ENCODE measurements around the gene SCNN1A.

Gene SCNN1A

GRCh38 chr12:6333029-6333428, 42.3 kb downstream of the SCNN1A start:
- H2AK5ac ChIP-seq (ENCODE audit: low read length) = no peak overlapping the region
- no peak for DNase-seq
- peaks cover 16% of the 10 kb centered on the region for H3K79me2 ChIP-seq (ENCODE audit: control insufficient read depth, insufficient read depth, low read length, poor library complexity)
- H3K4me1 ChIP-seq (ENCODE audit: control insufficient read depth in 1 of 2, insufficient read depth in 2 of 2, low read length in 2 of 2) = peaks cover 22 to 23% of the 10 kb centered on the region in 2 experiments
- no peak overlapping the region for H2BK120ac ChIP-seq (ENCODE audit: insufficient read depth, low read length, poor library complexity)
- no CpG with 5 or more reads among the region's 9 CpGs for WGBS (ENCODE audit: extremely low coverage, insufficient coverage, insufficient read length)
- no peak overlapping the region for H3K18ac ChIP-seq (ENCODE audit: low read length)
- H3K4ac ChIP-seq (ENCODE audit: low read depth, low read length) = no peak overlapping the region
- no peak overlapping the region for H4K91ac ChIP-seq (ENCODE audit: low read depth, low read length)
- no peak overlapping the region for H3K27ac ChIP-seq (ENCODE audit: low read depth, low read length)
- no peak overlapping the region for H3K4me3 ChIP-seq (ENCODE audit: low read depth, low read length)
- H2BK12ac ChIP-seq (ENCODE audit: low read length) = no peak overlapping the region
- no peak overlapping the region for H2AFZ ChIP-seq (ENCODE audit: insufficient read depth, low read length, poor library complexity)
- H3K4me2 ChIP-seq (ENCODE audit: low read length) = no peak overlapping the region
- no peak overlapping the region for H3K14ac ChIP-seq (ENCODE audit: low read length)
- peaks cover 20% of the 10 kb centered on the region for H3K79me1 ChIP-seq (ENCODE audit: low read length)
- no peak overlapping the region for H4K12ac ChIP-seq (ENCODE audit: low read depth, low read length)
- H2BK5ac ChIP-seq (ENCODE audit: low read depth, low read length, poor library complexity) = no peak overlapping the region
- H3K9ac ChIP-seq (ENCODE audit: low read length) = no peak overlapping the region
- peaks cover 1% of the 10 kb centered on the region for H3K9me3 ChIP-seq (ENCODE audit: insufficient read depth, low read depth, low read length)
- peaks cover 57 to 62% of the 10 kb centered on the region in 2 experiments for H3K36me3 ChIP-seq (ENCODE audit: control insufficient read depth in 1 of 2, insufficient read depth in 2 of 2, low read length in 2 of 2)
- H3K27me3 ChIP-seq (ENCODE audit: insufficient read depth, low read length) = no peaks in the 10 kb centered on the region
- no peak overlapping the region for H3K23ac ChIP-seq (ENCODE audit: low read length)
- no peak overlapping the region for H4K8ac ChIP-seq (ENCODE audit: low read depth, low read length)

GRCh38 chr12:6332459-6332858, 42.9 kb downstream of the SCNN1A start:
- no peak overlapping the region for H4K91ac ChIP-seq (ENCODE audit: low read depth, low read length)
- no peak overlapping the region for H2BK120ac ChIP-seq (ENCODE audit: insufficient read depth, low read length, poor library complexity)
- H3K18ac ChIP-seq (ENCODE audit: low read length) = no peak overlapping the region
- no peak overlapping the region for H2AK5ac ChIP-seq (ENCODE audit: low read length)
- no peak overlapping the region for H3K14ac ChIP-seq (ENCODE audit: low read length)
- no peak overlapping the region for H2BK12ac ChIP-seq (ENCODE audit: low read length)
- H4K12ac ChIP-seq (ENCODE audit: low read depth, low read length) = no peak overlapping the region
- H3K79me1 ChIP-seq (ENCODE audit: low read length) = peaks cover 20% of the 10 kb centered on the region
- H3K23ac ChIP-seq (ENCODE audit: low read length) = no peak overlapping the region
- no peak overlapping the region for H2BK5ac ChIP-seq (ENCODE audit: low read depth, low read length, poor library complexity)
- H4K8ac ChIP-seq (ENCODE audit: low read depth, low read length) = no peak overlapping the region
- no peak overlapping the region for H3K9ac ChIP-seq (ENCODE audit: low read length)
- peak in 1 of 2 donors; percentile 59 for DNase-seq
- H3K36me3 ChIP-seq (ENCODE audit: control insufficient read depth in 1 of 2, insufficient read depth in 2 of 2, low read length in 2 of 2) = peaks cover 62 to 68% of the 10 kb centered on the region in 2 experiments
- H3K4me1 ChIP-seq (ENCODE audit: control insufficient read depth in 1 of 2, insufficient read depth in 2 of 2, low read length in 2 of 2) = peaks cover 17 to 18% of the 10 kb centered on the region in 2 experiments
- H3K79me2 ChIP-seq (ENCODE audit: control insufficient read depth, insufficient read depth, low read length, poor library complexity) = peaks cover 16% of the 10 kb centered on the region
- no peaks in the 10 kb centered on the region for H3K27me3 ChIP-seq (ENCODE audit: insufficient read depth, low read length)
- no peak overlapping the region for H2AFZ ChIP-seq (ENCODE audit: insufficient read depth, low read length, poor library complexity)
- H3K4me3 ChIP-seq (ENCODE audit: low read depth, low read length) = no peak overlapping the region
- H3K4ac ChIP-seq (ENCODE audit: low read depth, low read length) = no peak overlapping the region
- H3K27ac ChIP-seq (ENCODE audit: low read depth, low read length) = no peak overlapping the region
- WGBS (ENCODE audit: extremely low coverage, insufficient coverage, insufficient read length) = no CpG with 5 or more reads among the region's 4 CpGs
- no peak overlapping the region for H3K4me2 ChIP-seq (ENCODE audit: low read length)
- peaks cover 1% of the 10 kb centered on the region for H3K9me3 ChIP-seq (ENCODE audit: insufficient read depth, low read depth, low read length)

GRCh38 chr12:6330999-6331714, 44.2 kb downstream of the SCNN1A start:
- Histone ChIP-seq H2BK5ac (ENCODE audit: low read depth, low read length, poor library complexity) (no peak overlapping the region), H3K23ac (ENCODE audit: low read length) (no peak overlapping the region), H2AFZ (ENCODE audit: insufficient read depth, low read length, poor library complexity) (no peak overlapping the region), H4K12ac (ENCODE audit: low read depth, low read length) (no peak overlapping the region), H2BK120ac (ENCODE audit: insufficient read depth, low read length, poor library complexity) (no peak overlapping the region), H3K27me3 (ENCODE audit: insufficient read depth, low read length) (no peaks in the 10 kb centered on the region), H4K91ac (ENCODE audit: low read depth, low read length) (no peak overlapping the region), H3K4me1 (ENCODE audit: control insufficient read depth in 1 of 2, insufficient read depth in 2 of 2, low read length in 2 of 2) (peaks cover 9 to 10% of the 10 kb centered on the region in 2 experiments), H3K4ac (ENCODE audit: low read depth, low read length) (no peak overlapping the region), H4K8ac (ENCODE audit: low read depth, low read length) (no peak overlapping the region), H3K14ac (ENCODE audit: low read length) (no peak overlapping the region), H3K4me3 (ENCODE audit: low read depth, low read length) (no peak overlapping the region), H3K27ac (ENCODE audit: low read depth, low read length) (no peak overlapping the region), H3K9me3 (ENCODE audit: insufficient read depth, low read depth, low read length) (peaks cover 1% of the 10 kb centered on the region), H2AK5ac (ENCODE audit: low read length) (no peak overlapping the region), H3K36me3 (ENCODE audit: control insufficient read depth in 1 of 2, insufficient read depth in 2 of 2, low read length in 2 of 2) (peaks cover 65 to 69% of the 10 kb centered on the region in 2 experiments), H3K79me2 (ENCODE audit: control insufficient read depth, insufficient read depth, low read length, poor library complexity) (peaks cover 9% of the 10 kb centered on the region), H3K4me2 (ENCODE audit: low read length) (no peak overlapping the region), H3K18ac (ENCODE audit: low read length) (no peak overlapping the region), H3K79me1 (ENCODE audit: low read length) (peaks cover 10% of the 10 kb centered on the region), H2BK12ac (ENCODE audit: low read length) (no peak overlapping the region), H3K9ac (ENCODE audit: low read length) (no peak overlapping the region)
- WGBS (ENCODE audit: extremely low coverage, insufficient coverage, insufficient read length) = no CpG with 5 or more reads among the region's 4 CpGs
- no peak for DNase-seq

GRCh38 chr12:6330192-6330591, 45.2 kb downstream of the SCNN1A start:
- Histone ChIP-seq H3K4me1 (ENCODE audit: control insufficient read depth in 1 of 2, insufficient read depth in 2 of 2, low read length in 2 of 2) (peaks cover 1 to 2% of the 10 kb centered on the region in 2 experiments), H2BK12ac (ENCODE audit: low read length) (no peak overlapping the region), H2AK5ac (ENCODE audit: low read length) (no peak overlapping the region), H3K27me3 (ENCODE audit: insufficient read depth, low read length) (no peaks in the 10 kb centered on the region), H3K9me3 (ENCODE audit: insufficient read depth, low read depth, low read length) (peaks cover 1% of the 10 kb centered on the region), H2BK5ac (ENCODE audit: low read depth, low read length, poor library complexity) (no peak overlapping the region), H3K79me1 (ENCODE audit: low read length) (peaks cover 2% of the 10 kb centered on the region), H4K12ac (ENCODE audit: low read depth, low read length) (no peak overlapping the region), H4K8ac (ENCODE audit: low read depth, low read length) (no peak overlapping the region), H3K27ac (ENCODE audit: low read depth, low read length) (no peak overlapping the region), H4K91ac (ENCODE audit: low read depth, low read length) (no peak overlapping the region), H3K4me3 (ENCODE audit: low read depth, low read length) (no peak overlapping the region), H3K14ac (ENCODE audit: low read length) (no peak overlapping the region), H3K18ac (ENCODE audit: low read length) (no peak overlapping the region), H2AFZ (ENCODE audit: insufficient read depth, low read length, poor library complexity) (no peak overlapping the region), H3K36me3 (ENCODE audit: control insufficient read depth in 1 of 2, insufficient read depth in 2 of 2, low read length in 2 of 2) (peaks cover 64 to 69% of the 10 kb centered on the region in 2 experiments), H2BK120ac (ENCODE audit: insufficient read depth, low read length, poor library complexity) (no peak overlapping the region), H3K79me2 (ENCODE audit: control insufficient read depth, insufficient read depth, low read length, poor library complexity) (peaks cover 2% of the 10 kb centered on the region), H3K4ac (ENCODE audit: low read depth, low read length) (no peak overlapping the region), H3K23ac (ENCODE audit: low read length) (no peak overlapping the region), H3K9ac (ENCODE audit: low read length) (no peak overlapping the region), H3K4me2 (ENCODE audit: low read length) (no peak overlapping the region)
- DNase-seq = no peak
- no CpG with 5 or more reads among the region's 5 CpGs for WGBS (ENCODE audit: extremely low coverage, insufficient coverage, insufficient read length)

Data from trophoblast cell (in vitro differentiated cells and primary cell).